ENCODE measurements around the gene ASPHD1. TPM values are rescaled to one million over a fixed set of nuclear protein-coding genes. Genes with fewer than 3 reads are reported as not detected.

The ASPHD1 gene
- total RNA-seq, 2 donors from 2014 or later = 4.7 to 8.2 TPM

GRCh38 chr16:29951625-29952365, 51.5 kb downstream of the ASPHD1 start:
- H3K4me3 ChIP-seq = no peak overlapping the region
- no peaks in the 10 kb centered on the region for H3K36me3 ChIP-seq (replicated peaks in 1 of 2; ENCODE audit: insufficient read depth in 1 of 2, low read depth in 2 of 2)
- H3K27ac ChIP-seq = no peak overlapping the region
- no peaks in the 10 kb centered on the region for H3K27me3 ChIP-seq
- TF ChIP-seq CTCF (IDR thresholded peaks at IDR 0.05) = no peak
- TF ChIP-seq POLR2A (IDR thresholded peaks at IDR 0.05) = no peak
- 84 to 89% methylated on average over 8 of the region's 8 CpGs for WGBS, 2 donors
- no peaks in the 10 kb centered on the region for H3K9me3 ChIP-seq
- ATAC-seq (no peak), DNase-seq (no peak)
- no peaks in the 10 kb centered on the region for H3K4me1 ChIP-seq
- intact Hi-C loops (cut with DNase I) = no loop called here

Other genes starting within 250 kb of the ASPHD1 start
- gene SPN, start 237.2 kb upstream of the ASPHD1 start, total RNA-seq = 1 to 10 TPM; 1.3 to 2.0 TPM
- gene QPRT, start 221.3 kb upstream of the ASPHD1 start, total RNA-seq = 10 to 100 TPM; 28.0 to 30.3 TPM
- gene C16orf54, start 154.5 kb upstream of the ASPHD1 start, total RNA-seq = under 1 TPM; 0.33 to 0.52 TPM
- gene ZG16, start 122.2 kb upstream of the ASPHD1 start, total RNA-seq = under 1 TPM; 0.26 to 0.99 TPM
- gene KIF22, start 109.7 kb upstream of the ASPHD1 start, total RNA-seq = 10 to 100 TPM in 1 of 2 donors, 1 to 10 TPM in 1; 8.9 to 13.7 TPM
- gene MAZ, start 94.0 kb upstream of the ASPHD1 start, total RNA-seq = 100 to 1,000 TPM in 1 of 2 donors, 10 to 100 TPM in 1; 57.9 to 125 TPM
- 1 to 10 TPM in 1 of 2 donors, not detected in 1; 1.0 TPM for gene PRRT2, start 88.3 kb upstream of the ASPHD1 start, total RNA-seq
- gene PAGR1, start 84.3 kb upstream of the ASPHD1 start, total RNA-seq = 10 to 100 TPM; 27.5 to 63.9 TPM
- gene MVP, start 80.0 kb upstream of the ASPHD1 start, total RNA-seq = 100 to 1,000 TPM in 1 of 2 donors, 10 to 100 TPM in 1; 75.5 to 139 TPM
- gene CDIPT, start 37.3 kb upstream of the ASPHD1 start, total RNA-seq = 10 to 100 TPM; 76.5 to 79.9 TPM
- gene SEZ6L2, start 938 bp upstream of the ASPHD1 start, total RNA-seq = 10 to 100 TPM; 19.2 to 28.3 TPM
- 10 to 100 TPM; 14.3 to 49.1 TPM for gene KCTD13, start 25.7 kb downstream of the ASPHD1 start, total RNA-seq
- gene TMEM219, start 61.6 kb downstream of the ASPHD1 start, total RNA-seq = 10 to 100 TPM; 67.5 to 71.9 TPM
- 10 to 100 TPM; 31.1 to 58.3 TPM for gene TAOK2, start 73.4 kb downstream of the ASPHD1 start, total RNA-seq
- gene HIRIP3, start 95.1 kb downstream of the ASPHD1 start, total RNA-seq = 10 to 100 TPM; 11.2 to 17.1 TPM
- gene INO80E, start 95.8 kb downstream of the ASPHD1 start, total RNA-seq = 10 to 100 TPM; 28.3 to 54.5 TPM
- gene DOC2A, start 110.5 kb downstream of the ASPHD1 start, total RNA-seq = under 1 TPM in 1 of 2 donors, not detected in 1; 0.78 TPM
- not detected for gene C16orf92, start 122.7 kb downstream of the ASPHD1 start, total RNA-seq
- not detected for gene TLCD3B, start 130.8 kb downstream of the ASPHD1 start, total RNA-seq
- gene ALDOA, start 165.3 kb downstream of the ASPHD1 start, total RNA-seq = 100 to 1,000 TPM; 306 to 384 TPM
- gene PPP4C, start 175.5 kb downstream of the ASPHD1 start, total RNA-seq = 10 to 100 TPM; 29.3 to 32.2 TPM
- 1 to 10 TPM; 1.8 to 2.6 TPM for gene TBX6, start 191.4 kb downstream of the ASPHD1 start, total RNA-seq
- gene YPEL3, start 195.7 kb downstream of the ASPHD1 start, total RNA-seq = 10 to 100 TPM; 28.3 to 84.8 TPM
- 1 to 10 TPM in 1 of 2 donors, not detected in 1; 1.8 TPM for gene GDPD3, start 213.0 kb downstream of the ASPHD1 start, total RNA-seq
- 10 to 100 TPM; 28.8 to 35.3 TPM for gene MAPK3, start 222.7 kb downstream of the ASPHD1 start, total RNA-seq